Mucosa of gallbladder (tissue), 1 donor: ENCODE measurements around the gene TRAFD1. TPM values are rescaled to one million over a fixed set of nuclear protein-coding genes. Genes with fewer than 3 reads are reported as not detected.

Experiments
- DNase-seq: peaks from one replicate; pipeline ENCODE4 v3.0.0-alpha.2; 2020; ENCODE audit warnings: low spot score
- total RNA-seq: library from RNA; stranded (reverse); gene quantifications from one replicate; pipeline ENCODE4 v1.2.1, GENCODE V29; 2021
- donor health status: DM: no; HTN: no; CAD: no.

Gene TRAFD1
- total RNA-seq, 1 donor from 2014 or later = 28.1 TPM

GRCh38 chr12:112175361-112176155, 50.2 kb downstream of the TRAFD1 start:
- DNase-seq = no peak

- no peak for DNase-seq
These were observed 51.1 kb downstream of the TRAFD1 start for GRCh38 chr12:112176321-112177010.

DNA sequence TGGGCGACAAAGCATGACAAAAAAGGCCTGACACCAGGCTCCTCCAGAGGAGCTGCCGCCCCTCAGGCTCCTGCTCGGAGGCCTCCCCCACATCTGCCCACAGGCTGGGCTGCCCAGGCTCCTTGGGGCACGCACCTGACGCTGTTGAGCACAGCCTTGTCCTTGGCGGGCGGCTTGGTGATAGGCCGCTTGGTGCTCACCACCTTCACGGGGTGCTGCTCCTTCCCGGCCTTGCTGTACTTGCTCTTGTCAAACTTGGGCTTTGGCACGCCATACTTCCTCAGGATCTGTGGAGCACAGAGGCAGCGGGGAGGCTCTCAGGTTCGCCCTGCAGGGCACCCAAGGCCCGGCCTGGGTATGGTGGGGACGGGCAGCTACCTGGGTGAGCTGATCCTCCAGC, 53.4 kb downstream of the TRAFD1 start:
- no peak for DNase-seq

GRCh38 chr12:112179341-112179740, 54.0 kb downstream of the TRAFD1 start:
- no peak for DNase-seq

GRCh38 chr12:112179916-112180315, 54.6 kb downstream of the TRAFD1 start:
- DNase-seq = no peak

DNA sequence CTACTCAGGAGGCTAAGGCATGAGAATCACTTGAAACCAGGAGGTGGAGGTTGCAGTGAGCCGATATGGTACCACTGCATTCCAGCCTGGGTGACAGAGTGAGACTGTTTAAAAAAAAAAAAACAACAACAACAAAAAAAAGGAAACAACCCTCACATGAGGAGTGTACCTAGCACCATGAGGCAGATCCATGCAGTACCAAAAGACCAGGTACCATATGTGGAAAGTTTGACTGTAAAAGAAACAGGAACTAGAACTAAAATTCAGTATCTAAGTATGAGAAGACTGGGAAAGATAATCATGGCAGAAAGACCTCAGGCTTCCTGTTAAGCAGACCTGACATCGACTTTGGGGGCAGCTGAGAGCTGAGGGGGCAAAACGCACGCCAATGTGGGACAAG, 55.1 kb downstream of the TRAFD1 start:
- DNase-seq = no peak

DNA sequence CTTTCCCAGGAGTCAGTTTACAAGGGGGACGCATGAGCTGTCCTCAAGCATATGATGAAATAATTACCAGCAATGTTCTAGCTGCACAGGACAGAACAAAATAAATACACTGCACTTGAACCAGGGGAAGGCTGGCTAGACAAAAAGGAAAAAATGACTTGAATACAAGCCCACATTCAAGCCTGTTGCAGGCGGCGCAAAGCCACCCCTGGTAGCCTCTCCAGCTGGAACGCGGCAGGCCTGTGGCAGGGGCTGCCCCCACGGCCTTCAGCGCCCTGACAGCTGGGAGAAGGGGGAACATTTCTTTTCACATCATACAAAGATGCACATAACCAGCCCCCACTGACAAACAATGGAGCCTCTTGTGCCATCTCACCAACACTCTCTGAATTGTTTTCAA, 57.1 kb downstream of the TRAFD1 start:
- no peak for DNase-seq

GRCh38 chr12:112183141-112184021, 58.0 kb downstream of the TRAFD1 start:
- DNase-seq = no peak

DNA sequence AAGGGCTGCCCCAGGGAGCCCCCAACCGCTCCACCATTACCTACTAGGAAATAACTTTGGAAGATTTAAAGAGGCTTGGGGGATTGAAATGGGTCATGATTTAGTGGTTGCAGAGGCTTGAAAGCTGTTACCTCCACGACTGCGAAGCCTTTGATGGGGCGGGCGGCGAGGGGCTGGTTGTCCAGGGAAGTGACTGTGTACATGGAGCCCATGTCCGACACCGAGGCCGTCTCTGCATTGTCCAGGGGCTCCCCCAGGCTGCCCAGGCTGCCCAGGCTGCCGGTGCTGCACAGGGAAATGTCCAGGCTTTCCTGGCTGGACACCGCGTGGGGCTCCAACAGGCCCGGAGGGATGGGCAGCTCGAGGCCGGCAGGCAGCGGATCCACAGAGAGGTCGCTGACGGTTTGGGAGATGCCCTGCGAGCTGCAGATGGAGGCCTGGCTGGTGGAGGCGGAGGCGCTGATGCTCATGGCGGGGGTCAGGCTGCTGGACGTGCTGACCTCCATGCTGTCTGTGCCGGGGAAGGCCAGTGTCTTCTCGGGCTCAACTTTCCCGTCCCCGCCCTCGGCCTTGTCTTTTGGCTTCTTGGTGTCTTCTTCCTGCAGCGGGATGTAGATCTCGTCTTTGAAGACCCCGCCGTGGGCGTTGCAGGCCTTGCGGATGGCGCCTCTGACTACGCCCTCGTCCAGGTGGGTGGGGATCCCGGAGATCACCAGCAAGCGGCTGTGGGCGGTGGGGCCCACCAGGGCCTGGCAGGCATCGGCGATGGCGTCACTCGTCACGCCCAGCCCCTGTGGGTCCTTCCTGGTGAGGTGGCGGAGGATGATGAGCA, 58.9 kb downstream of the TRAFD1 start:
- no peak for DNase-seq

DNA sequence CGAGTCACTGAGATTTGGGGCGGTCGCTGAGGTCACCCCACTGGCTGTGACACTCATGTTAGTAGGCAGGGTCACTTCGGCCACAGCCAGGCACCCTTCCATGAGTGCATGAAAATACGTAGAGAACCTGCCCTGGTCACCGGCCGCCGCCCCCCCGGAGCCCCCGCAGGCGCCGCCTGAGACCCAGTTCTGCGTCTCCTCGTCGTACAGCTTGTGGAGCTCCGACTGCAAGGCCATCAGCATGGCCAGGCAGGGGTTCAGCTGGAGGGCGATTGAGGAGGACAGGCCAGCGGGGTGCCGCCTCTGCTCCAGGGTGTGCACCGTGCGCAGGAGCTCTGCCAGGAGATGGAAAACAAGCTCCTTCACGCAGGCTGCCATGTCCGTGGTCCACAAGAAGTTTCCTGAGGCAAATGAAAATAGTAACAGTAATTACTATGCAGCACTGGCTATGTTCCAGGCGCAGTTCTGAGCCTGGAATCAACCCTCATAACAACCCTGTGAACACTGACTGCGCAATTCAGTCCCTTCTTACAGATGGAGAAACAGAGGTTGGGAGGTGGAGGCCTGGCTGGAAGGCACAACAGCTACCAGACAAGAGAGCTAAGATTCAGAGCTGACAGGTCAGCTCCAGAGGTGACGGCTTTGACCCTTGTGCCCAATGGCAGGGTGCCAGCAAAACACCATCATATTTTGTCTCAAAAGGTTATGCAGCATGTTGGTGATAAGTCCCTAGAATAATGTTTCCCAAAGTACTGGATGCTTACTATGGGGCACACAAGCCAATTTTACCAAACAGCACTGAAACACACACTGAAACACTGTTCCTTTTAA, 59.9 kb downstream of the TRAFD1 start:
- DNase-seq = no peak

DNA sequence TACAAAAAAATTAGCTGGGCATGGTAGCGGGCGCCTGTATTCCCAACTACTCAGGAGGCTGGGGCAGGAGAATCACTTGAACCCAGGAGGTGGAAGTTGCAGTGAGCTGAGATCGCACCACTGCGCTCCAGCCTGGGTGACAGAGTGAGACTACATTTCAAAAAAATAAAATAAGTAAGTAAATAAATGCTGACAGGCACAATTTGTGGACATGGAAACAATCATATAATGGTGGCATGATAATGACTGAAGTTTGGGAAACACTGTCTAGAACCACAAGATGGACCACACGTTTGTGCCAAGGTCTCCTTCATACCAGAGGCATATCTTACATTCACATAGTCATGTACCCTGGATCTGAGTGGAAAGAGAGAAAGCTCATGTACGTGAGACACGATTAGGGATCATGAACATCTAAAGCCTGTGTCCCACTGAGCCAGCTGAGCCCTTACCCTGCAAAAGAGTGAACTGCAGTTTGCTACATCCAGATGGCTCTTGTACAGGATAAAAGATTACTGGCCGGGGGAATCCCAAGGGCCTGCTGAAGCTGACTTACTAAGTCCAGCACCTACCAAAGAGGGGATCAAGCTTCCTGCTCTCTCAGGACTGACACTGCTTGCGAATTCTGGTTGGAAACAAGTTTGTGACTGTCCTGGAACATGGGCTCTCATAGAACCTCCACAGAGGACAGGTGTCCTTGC, 62.9 kb downstream of the TRAFD1 start:
- DNase-seq = no peak

GRCh38 chr12:112190231-112191025, 65.1 kb downstream of the TRAFD1 start:
- DNase-seq = peak; percentile 53

DNA sequence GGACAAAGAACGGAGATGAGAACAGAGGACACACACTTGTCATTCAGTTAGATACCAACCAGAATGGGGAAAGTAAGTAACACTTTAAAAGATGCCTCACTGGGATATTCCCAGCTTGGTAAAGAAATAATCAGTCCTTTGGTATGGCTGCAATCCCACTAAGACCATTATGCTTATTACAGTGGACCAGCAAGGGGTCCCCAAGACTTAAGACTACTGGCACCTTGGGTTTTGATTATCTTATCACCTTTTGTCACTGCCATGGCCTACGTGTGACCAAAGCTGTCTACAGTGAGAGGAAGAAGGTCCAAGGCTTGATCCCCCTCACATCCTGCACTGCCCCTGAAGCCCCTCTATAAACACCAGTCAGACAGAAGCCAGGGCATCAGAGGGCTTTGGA, 65.8 kb downstream of the TRAFD1 start:
- no peak for DNase-seq

DNA sequence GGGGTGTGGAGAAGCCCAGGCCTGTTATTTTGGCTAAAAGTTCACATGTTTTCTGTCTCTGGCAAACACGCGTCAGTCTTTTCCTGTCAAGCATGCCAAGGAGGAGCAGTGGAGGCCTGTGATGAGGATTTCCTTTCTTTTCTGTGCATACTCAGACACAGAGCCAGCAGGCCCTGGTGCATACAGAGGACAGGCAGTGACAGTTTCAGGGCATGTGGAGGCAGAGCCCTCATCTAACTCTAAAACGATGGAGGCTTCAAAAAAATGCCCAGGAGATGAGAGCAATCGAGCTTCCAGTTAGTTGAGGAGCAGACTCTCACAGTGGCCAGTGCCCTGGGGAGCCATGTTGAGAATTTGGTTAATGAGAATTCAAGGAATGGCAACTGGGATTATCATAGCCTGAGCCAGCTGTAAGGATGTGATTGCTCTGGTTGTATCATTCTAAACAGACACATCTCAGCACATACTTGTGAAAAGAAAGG, 66.5 kb downstream of the TRAFD1 start:
- DNase-seq = no peak

GRCh38 chr12:112192475-112192874, 67.1 kb downstream of the TRAFD1 start:
- no peak for DNase-seq

DNA sequence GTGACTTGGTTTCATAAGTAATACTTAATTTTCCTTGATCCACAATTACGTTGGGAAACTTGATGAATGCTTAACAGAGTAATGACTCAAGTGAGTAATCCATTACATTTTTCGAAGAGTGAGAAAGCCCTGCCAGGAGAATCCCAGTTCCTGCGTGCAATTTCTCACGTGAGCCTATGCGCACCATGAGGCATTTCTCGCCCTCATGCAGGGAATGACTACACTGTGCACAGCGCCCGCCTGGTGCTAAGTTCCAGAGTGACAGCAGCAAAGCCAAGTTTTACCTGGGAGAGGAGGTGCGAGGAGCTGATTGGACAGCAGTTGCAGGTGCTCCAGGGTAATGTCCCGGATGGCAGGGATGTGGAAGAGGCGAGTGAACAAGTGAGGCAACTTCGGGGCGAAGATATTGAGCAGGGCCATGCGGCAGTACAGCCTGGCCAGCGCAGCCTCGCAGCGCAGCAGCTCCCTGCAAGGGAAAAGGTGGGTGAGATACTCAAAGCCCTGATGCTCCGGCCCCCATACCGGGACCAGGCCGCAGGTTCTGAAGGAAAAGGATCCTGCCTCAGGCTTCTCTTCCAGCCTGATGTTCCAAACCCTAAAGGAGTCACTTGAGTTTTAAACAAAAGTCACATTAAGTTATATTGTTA, 69.4 kb downstream of the TRAFD1 start:
- no peak for DNase-seq

DNA sequence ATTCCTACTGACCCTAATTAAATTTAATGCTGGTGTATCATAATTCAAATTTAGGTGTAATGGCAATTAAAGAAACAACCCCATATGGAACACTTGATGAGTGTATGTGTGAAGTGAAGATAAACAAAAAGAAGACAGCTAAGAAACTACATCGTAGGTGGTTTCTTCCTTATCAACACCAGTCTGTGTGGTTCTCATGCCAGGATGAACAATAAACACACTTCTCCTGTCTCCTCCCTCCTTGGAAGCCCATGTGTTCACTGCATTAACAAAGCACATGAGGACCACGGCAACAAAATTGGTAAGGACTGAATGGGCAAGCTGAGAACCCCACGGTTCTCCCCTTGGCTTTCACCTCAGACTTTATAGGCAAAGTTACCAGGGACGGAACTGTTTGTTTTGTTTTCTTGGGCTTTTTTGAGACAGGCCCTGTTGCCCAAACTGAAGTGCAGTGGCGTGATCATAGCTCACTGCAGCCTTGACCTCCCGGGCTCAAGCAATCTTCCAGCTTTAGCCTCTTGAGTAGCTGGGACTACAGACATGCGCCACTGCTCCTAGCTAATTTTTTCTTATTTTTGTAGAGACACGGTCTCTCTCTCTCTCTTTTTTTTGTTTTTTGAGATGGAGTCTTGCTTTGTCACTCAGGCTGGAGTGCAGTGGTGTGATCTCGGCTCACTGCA, 71.0 kb downstream of the TRAFD1 start:
- DNase-seq = no peak
